ENCODE measurements around the gene CDCA3.
"Not testable (repeated sequence)": the region's sequence is repeated elsewhere in the genome, so short reads cannot be mapped to it uniquely, and the experiment has no call there.

DNA sequence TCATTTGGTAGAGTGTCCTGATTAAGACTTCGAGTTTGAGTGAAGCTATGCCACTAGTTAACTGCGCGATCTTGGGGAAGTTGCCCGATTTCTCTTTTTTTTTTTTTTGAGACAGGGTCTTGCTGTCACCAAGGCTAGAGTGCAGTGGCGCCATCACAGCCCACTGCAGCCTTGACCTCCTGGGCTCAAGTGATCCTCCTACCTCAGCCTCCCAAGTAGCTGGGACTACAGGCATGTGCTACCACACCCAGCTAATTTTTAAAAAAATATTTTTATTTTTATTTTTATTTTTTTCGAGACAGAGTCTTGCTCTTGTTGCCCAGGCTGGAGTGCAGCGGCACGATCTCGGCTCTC is 22.9 kb upstream of the CDCA3 start:
- not testable (repeated sequence) for TF ChIP-seq POLR2A, POLR2AphosphoS5 (IDR thresholded peaks at IDR 0.05; ENCODE audit: low read depth, low read length)

All from GM12892 (cell line).